KMS-11 (cell line): Measurements from ENCODE around the gene KICS2.

Experiments
- H2AFZ ChIP-seq: fragments of 200-600 bp; sonication (generic); 2 replicates; pipeline ENCODE4 v1.6.1; 2016; ENCODE audit warnings: antibody characterized with exemption, mixed run types, low read depth
- H3K27ac ChIP-seq: fragments of 200-600 bp; sonication (generic); 2 replicates; pipeline ENCODE4 v1.6.1; 2016; ENCODE audit warnings: mild to moderate bottlenecking, mixed run types
- H3K27me3 ChIP-seq: fragments of 200-600 bp; sonication (generic); 2 replicates; pipeline ENCODE4 v1.6.1; 2017; ENCODE audit warnings: mild to moderate bottlenecking, low read depth, mixed run types, moderate library complexity; ENCODE audit not compliant: insufficient read depth
- H3K36me3 ChIP-seq: fragments of 200-600 bp; sonication (generic); 2 replicates; pipeline ENCODE4 v1.6.1; 2017; ENCODE audit warnings: mild to moderate bottlenecking, mixed run types; ENCODE audit not compliant: insufficient read depth
- H3K4me1 ChIP-seq: fragments of 200-600 bp; sonication (generic); 2 replicates; pipeline ENCODE4 v1.6.1; 2016; ENCODE audit warnings: mild to moderate bottlenecking, low read depth, mixed run types; ENCODE audit not compliant: poor library complexity, severe bottlenecking
- H3K4me2 ChIP-seq: fragments of 200-600 bp; sonication (generic); 2 replicates; pipeline ENCODE4 v1.7.0; 2016; ENCODE audit warnings: mild to moderate bottlenecking, mixed run types
- H3K4me3 ChIP-seq: fragments of 200-600 bp; sonication (generic); IDR thresholded peaks from 2 replicates; pipeline ENCODE4 v1.6.1; 2017; ENCODE audit warnings: low read depth, low read length, mixed read lengths; ENCODE audit not compliant: insufficient read depth
- H3K79me2 ChIP-seq: fragments of 200-600 bp; sonication (generic); 2 replicates; pipeline ENCODE4 v1.6.1; 2016; ENCODE audit warnings: low read depth, mixed run types; ENCODE audit not compliant: insufficient read depth
- H3K9ac ChIP-seq: fragments of 200-600 bp; sonication (generic); 2 replicates; pipeline ENCODE4 v1.6.1; 2016; ENCODE audit warnings: mild to moderate bottlenecking, mixed run types
- H4K20me1 ChIP-seq: fragments of 200-600 bp; sonication (generic); 2 replicates; pipeline ENCODE4 v1.6.1; 2016; ENCODE audit warnings: mild to moderate bottlenecking, mixed run types; ENCODE audit not compliant: insufficient read depth
- CTCF ChIP-seq: fragments of 200-600 bp; sonication (generic); conservative IDR thresholded peaks from 2 replicates; pipeline ENCODE4 v1.6.1; 2017; ENCODE audit warnings: low read depth, mild to moderate bottlenecking, antibody characterized with exemption, low read length, moderate library complexity, mixed read lengths

Gene KICS2

GRCh38 chr12:64180951-64181350, 41.1 kb downstream of the KICS2 start:
- H2AFZ ChIP-seq: no peak overlapping the region
- no peaks in the 10 kb centered on the region for H3K36me3 ChIP-seq
- H3K79me2 ChIP-seq: no peaks in the 10 kb centered on the region
- H3K4me2 ChIP-seq: no peak overlapping the region
- H3K4me3 ChIP-seq: no peak overlapping the region
- no peaks in the 10 kb centered on the region for H3K4me1 ChIP-seq
- no peak for TF ChIP-seq CTCF
- H4K20me1 ChIP-seq: no peaks in the 10 kb centered on the region
- no peak overlapping the region for H3K27ac ChIP-seq
- no peak overlapping the region for H3K9ac ChIP-seq
- H3K27me3 ChIP-seq: no peaks in the 10 kb centered on the region

- H3K36me3 ChIP-seq: no peaks in the 10 kb centered on the region
- no peaks in the 10 kb centered on the region for H3K27me3 ChIP-seq
- H4K20me1 ChIP-seq: no peaks in the 10 kb centered on the region
- no peak overlapping the region for H3K4me2 ChIP-seq
- H3K9ac ChIP-seq: no peak overlapping the region
- TF ChIP-seq CTCF: no peak
- H2AFZ ChIP-seq: no peak overlapping the region
- H3K4me1 ChIP-seq: no peaks in the 10 kb centered on the region
- H3K79me2 ChIP-seq: no peaks in the 10 kb centered on the region
- no peak overlapping the region for H3K4me3 ChIP-seq
- no peak overlapping the region for H3K27ac ChIP-seq
Measured at GRCh38 chr12:64178122-64178521, 44.0 kb downstream of the KICS2 start.

- Histone ChIP-seq H3K4me1 (no peaks in the 10 kb centered on the region), H3K79me2 (no peaks in the 10 kb centered on the region), H3K4me3 (no peak overlapping the region), H3K36me3 (no peaks in the 10 kb centered on the region), H3K27ac (no peak overlapping the region), H2AFZ (no peak overlapping the region), H3K4me2 (no peak overlapping the region), H4K20me1 (no peaks in the 10 kb centered on the region), H3K27me3 (no peaks in the 10 kb centered on the region), H3K9ac (no peak overlapping the region)
- no peak for TF ChIP-seq CTCF
Measured at GRCh38 chr12:64177001-64177400, 45.1 kb downstream of the KICS2 start.

- no peak overlapping the region for H3K27ac ChIP-seq
- no peak for TF ChIP-seq CTCF
- H3K4me1 ChIP-seq: no peaks in the 10 kb centered on the region
- H4K20me1 ChIP-seq: no peaks in the 10 kb centered on the region
- H3K79me2 ChIP-seq: no peaks in the 10 kb centered on the region
- H3K4me3 ChIP-seq: no peak overlapping the region
- H3K9ac ChIP-seq: no peak overlapping the region
- H2AFZ ChIP-seq: no peak overlapping the region
- no peaks in the 10 kb centered on the region for H3K27me3 ChIP-seq
- no peaks in the 10 kb centered on the region for H3K36me3 ChIP-seq
- no peak overlapping the region for H3K4me2 ChIP-seq
Measured at GRCh38 chr12:64175254-64175945, 46.7 kb downstream of the KICS2 start.
